GM21723 (cell line): ENCODE results near the gene CHAF1B.

Experiments
- ATAC-seq: cut with Tn5 transposase; IDR thresholded peaks from one replicate; pipeline ENCODE4 v1.9.1; 2021; ENCODE audit warnings: mild to moderate bottlenecking, moderate library complexity; ENCODE audit not compliant: unreplicated experiment

CHAF1B gene

GRCh38 chr21:36425286-36425685 is 40.1 kb downstream of the CHAF1B start:
- ATAC-seq = no peak

- ATAC-seq = no peak
Measured at GRCh38 chr21:36427502-36427901, 42.3 kb downstream of the CHAF1B start.

- ATAC-seq = no peak
Measured at GRCh38 chr21:36428761-36429432, 43.7 kb downstream of the CHAF1B start.

- ATAC-seq = peak; percentile 85
Measured at GRCh38 chr21:36429947-36430546, 44.9 kb downstream of the CHAF1B start.

- no peak for ATAC-seq
Measured at GRCh38 chr21:36430841-36431240, 45.6 kb downstream of the CHAF1B start.

- no peak for ATAC-seq
Measured at GRCh38 chr21:36431252-36431651, 46.1 kb downstream of the CHAF1B start.

- no peak for ATAC-seq
Measured at GRCh38 chr21:36433059-36433709, 48.0 kb downstream of the CHAF1B start.

GRCh38 chr21:36434144-36434543 is 49.0 kb downstream of the CHAF1B start:
- ATAC-seq = no peak

- no peak for ATAC-seq
Measured at GRCh38 chr21:36436829-36437744, 51.9 kb downstream of the CHAF1B start.

- ATAC-seq = no peak
Measured at GRCh38 chr21:36437745-36438128, 52.5 kb downstream of the CHAF1B start.

- ATAC-seq = no peak
Measured at GRCh38 chr21:36441715-36442114, 56.5 kb downstream of the CHAF1B start.

GRCh38 chr21:36446301-36446700 is 61.1 kb downstream of the CHAF1B start:
- ATAC-seq = no peak

- ATAC-seq = no peak
Measured at GRCh38 chr21:36450511-36450910, 65.3 kb downstream of the CHAF1B start.

- no peak for ATAC-seq
Measured at GRCh38 chr21:36451506-36451905, 66.3 kb downstream of the CHAF1B start.

GRCh38 chr21:36452281-36452825 is 67.2 kb downstream of the CHAF1B start:
- no peak for ATAC-seq

- no peak for ATAC-seq
Measured at GRCh38 chr21:36454093-36454531, 68.9 kb downstream of the CHAF1B start.

GRCh38 chr21:36454706-36455105 is 69.5 kb downstream of the CHAF1B start:
- ATAC-seq = no peak

- ATAC-seq = no peak
Measured at GRCh38 chr21:36456729-36457414, 71.7 kb downstream of the CHAF1B start.

GRCh38 chr21:36459098-36459497 is 73.9 kb downstream of the CHAF1B start:
- no peak for ATAC-seq

- ATAC-seq = no peak
Measured at GRCh38 chr21:36460866-36461265, 75.7 kb downstream of the CHAF1B start.
